Measurements from ENCODE around the gene CACNA2D4.

DNA sequence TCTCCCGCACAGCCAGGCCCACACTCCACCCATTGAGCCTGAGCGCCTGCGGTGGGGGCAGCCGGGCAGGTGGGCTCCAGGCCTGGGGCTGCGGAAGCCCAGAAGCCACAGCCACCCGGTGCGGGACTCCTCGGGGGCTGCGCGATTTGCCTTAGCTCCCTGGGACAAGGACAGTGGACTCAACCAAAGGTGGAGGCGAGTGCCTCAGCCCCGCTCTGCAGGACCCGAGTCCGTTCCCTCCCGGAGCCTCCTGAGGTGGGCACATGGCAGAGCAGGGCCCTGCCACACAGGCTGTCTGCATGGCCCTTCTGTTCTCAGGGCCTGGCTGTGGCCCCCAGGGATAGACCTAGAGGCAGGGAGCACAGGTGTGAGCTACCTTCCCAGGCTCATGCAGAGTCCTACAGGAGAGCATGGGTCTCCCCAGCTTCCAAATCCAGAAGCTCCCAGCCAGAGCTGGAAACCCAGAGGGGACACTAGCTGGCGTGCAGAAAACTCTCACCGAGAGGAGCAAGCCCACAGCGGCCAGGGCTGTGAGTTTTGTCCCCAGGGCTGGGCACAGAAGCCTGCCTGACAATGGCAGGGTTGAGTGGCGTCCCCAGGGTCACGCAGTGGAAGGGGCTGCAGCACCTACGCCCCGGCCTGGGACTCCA, 120.3 kb downstream of the CACNA2D4 start:
- TF ChIP-seq, protein P1, sequence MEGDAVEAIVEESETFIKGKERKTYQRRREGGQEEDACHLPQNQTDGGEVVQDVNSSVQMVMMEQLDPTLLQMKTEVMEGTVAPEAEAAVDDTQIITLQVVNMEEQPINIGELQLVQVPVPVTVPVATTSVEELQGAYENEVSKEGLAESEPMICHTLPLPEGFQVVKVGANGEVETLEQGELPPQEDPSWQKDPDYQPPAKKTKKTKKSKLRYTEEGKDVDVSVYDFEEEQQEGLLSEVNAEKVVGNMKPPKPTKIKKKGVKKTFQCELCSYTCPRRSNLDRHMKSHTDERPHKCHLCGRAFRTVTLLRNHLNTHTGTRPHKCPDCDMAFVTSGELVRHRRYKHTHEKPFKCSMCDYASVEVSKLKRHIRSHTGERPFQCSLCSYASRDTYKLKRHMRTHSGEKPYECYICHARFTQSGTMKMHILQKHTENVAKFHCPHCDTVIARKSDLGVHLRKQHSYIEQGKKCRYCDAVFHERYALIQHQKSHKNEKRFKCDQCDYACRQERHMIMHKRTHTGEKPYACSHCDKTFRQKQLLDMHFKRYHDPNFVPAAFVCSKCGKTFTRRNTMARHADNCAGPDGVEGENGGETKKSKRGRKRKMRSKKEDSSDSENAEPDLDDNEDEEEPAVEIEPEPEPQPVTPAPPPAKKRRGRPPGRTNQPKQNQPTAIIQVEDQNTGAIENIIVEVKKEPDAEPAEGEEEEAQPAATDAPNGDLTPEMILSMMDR (IDR thresholded peaks at IDR 0.05), result no peak
- TF ChIP-seq POLR2A (IDR thresholded peaks at IDR 0.05), result no peak

Measured in heart left ventricle (tissue), 13 donors.